Uterus (tissue), 4 donors: ENCODE measurements around the gene RAB21. TPM values are rescaled to one million over a fixed set of nuclear protein-coding genes. Genes with fewer than 3 reads are reported as not detected.

ENCODE experiments used
- DNase-seq, 2 donors: peaks; one replicate each; pipeline ENCODE4 v3.0.0-alpha.2; 2019 to 2020
- H3K27ac ChIP-seq, 2 donors: fragments of 200-600 bp; sonication (generic); 1 replicate in 1 of 2; 2 replicates in 1 of 2; pipeline ENCODE4 v1.5.1; 2016 to 2018
- H3K27me3 ChIP-seq, 2 donors: fragments of 200-600 bp; sonication (generic); one replicate each; pipeline ENCODE4 v1.5.1; 2018 to 2019; ENCODE audit warnings: control low read depth in 1 of 2
- H3K36me3 ChIP-seq, 2 donors: fragments of 200-600 bp; sonication (generic); one replicate each; pipeline ENCODE4 v1.5.1; 2019; ENCODE audit warnings: control low read depth in 1 of 2
- H3K4me1 ChIP-seq, 2 donors: fragments of 200-600 bp; sonication (generic); one replicate each; pipeline ENCODE4 v1.5.1; 2018 to 2019; ENCODE audit warnings: control low read depth in 1 of 2
- H3K4me3 ChIP-seq, 2 donors: fragments of 200-600 bp; sonication (generic); 1 replicate in 1 of 2; 2 replicates in 1 of 2; pipeline ENCODE4 v1.5.1; 2018 to 2019; ENCODE audit warnings: mild to moderate bottlenecking in 1 of 2
- H3K9me3 ChIP-seq, 2 donors: fragments of 200-600 bp; sonication (generic); one replicate each; pipeline ENCODE4 v1.5.1; 2019; ENCODE audit warnings: control low read depth in 1 of 2
- POLR2A ChIP-seq, 2 donors: fragments of 450-650 bp; IDR thresholded peaks; one replicate each; pipeline ENCODE4 v1.6.1; 2016; ENCODE audit warnings: antibody characterized with exemption in 2 of 2, mild to moderate bottlenecking in 1 of 2, moderate library complexity in 1 of 2
- intact Hi-C: fragments of 100-400 bp; cut with DNase I; formaldehyde crosslinking; loops from one replicate; pipeline ENCODE4 v1.15.1; 2023; ENCODE audit warnings: low total_unique reads
- total RNA-seq, 4 donors: library from RNA; depleted of rRNA in 3 of 4; stranded (reverse); fragments of >200 nt in 3 of 4; gene quantifications; one replicate each; pipeline versions ENCODE4 v1.1.0 to v1.2.4, GENCODE V29; 2014 to 2023
- TF ChIP-seq, protein P1 (sequence below), 4 experiments: fragments of 200-600 bp in 2 of 4; fragments of 450-650 bp in 2 of 4; sonication (generic) in 2 of 4; IDR thresholded peaks; one replicate each; pipeline ENCODE4 v1.5.1; 2016 to 2019; ENCODE audit warnings: antibody characterized with exemption in 4 of 4, mild to moderate bottlenecking in 2 of 4, moderate library complexity in 1 of 4
- donor health status: DM: yes; HTN: yes; CAD: no.

Gene RAB21
- total RNA-seq, 4 donors from 2014 or later: 10.6 to 72.7 (median 24.5) TPM

DNA sequence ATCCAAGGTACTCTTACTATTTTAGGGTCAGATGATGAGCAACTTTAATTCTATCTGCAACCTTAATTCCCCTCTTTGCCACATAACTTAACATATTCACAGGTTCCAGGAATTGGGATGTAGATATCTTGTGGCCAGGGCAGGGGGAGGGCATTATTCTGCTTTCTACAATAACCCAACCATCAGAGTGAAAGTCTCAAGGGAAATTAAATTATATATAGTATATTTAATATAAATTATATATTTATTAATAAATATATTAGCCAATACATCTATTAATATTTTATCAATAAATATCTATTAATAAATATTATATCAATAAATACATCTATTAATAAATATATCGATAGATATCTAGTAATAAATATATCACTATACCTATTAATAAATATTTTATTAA is 11.7 kb upstream of the RAB21 start:
- Histone ChIP-seq H3K27me3 (no peaks in the 10 kb centered on the region), H3K36me3 (no peaks in the 10 kb centered on the region), H3K4me3 (no peak overlapping the region), H3K27ac (no peak overlapping the region), H3K4me1 (no peaks in the 10 kb centered on the region), H3K9me3 (no peaks in the 10 kb centered on the region)
- intact Hi-C loops: no loop called here
- DNase-seq: no peak
- TF ChIP-seq, protein P1, sequence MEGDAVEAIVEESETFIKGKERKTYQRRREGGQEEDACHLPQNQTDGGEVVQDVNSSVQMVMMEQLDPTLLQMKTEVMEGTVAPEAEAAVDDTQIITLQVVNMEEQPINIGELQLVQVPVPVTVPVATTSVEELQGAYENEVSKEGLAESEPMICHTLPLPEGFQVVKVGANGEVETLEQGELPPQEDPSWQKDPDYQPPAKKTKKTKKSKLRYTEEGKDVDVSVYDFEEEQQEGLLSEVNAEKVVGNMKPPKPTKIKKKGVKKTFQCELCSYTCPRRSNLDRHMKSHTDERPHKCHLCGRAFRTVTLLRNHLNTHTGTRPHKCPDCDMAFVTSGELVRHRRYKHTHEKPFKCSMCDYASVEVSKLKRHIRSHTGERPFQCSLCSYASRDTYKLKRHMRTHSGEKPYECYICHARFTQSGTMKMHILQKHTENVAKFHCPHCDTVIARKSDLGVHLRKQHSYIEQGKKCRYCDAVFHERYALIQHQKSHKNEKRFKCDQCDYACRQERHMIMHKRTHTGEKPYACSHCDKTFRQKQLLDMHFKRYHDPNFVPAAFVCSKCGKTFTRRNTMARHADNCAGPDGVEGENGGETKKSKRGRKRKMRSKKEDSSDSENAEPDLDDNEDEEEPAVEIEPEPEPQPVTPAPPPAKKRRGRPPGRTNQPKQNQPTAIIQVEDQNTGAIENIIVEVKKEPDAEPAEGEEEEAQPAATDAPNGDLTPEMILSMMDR (IDR thresholded peaks at IDR 0.05): no peak
- no peak for TF ChIP-seq POLR2A (IDR thresholded peaks at IDR 0.05)

DNA sequence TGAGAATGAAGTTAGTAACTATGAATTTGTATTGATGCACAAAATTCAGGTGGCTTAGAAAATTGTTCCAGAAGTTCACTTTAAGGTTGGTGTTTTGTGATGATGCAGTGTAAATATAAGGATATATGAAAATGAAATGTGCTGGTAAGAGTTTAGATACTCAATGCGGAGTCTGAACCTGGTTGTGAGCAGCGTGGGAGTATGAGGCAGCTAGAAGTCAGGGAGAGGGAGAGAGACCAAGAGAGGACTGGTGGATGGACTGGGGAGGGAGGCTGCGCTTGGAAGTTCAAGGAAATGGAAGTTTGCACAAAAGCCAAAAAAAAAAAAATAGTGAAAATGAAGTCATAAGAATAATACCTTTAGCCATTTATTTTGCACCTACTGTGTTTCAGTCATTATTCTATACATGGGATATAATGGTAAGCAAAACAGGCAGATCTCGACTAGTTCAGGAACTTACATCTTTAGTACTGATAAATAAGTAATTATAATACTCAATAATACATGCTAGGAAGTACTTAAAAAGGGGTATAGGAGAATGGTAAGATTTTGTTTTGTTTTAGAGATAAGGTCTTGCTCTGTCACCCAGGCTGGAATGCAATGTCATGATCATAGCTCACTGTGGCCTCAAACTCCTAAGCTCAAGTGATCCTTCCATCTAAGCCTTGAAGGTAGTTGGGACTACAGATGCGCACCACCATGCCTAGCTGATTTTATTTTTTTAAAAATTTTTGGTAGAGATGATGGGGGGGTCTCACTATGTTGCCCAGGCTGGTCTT is 10.0 kb upstream of the RAB21 start:
- Histone ChIP-seq H3K27me3 (no peaks in the 10 kb centered on the region), H3K4me3 (no peak overlapping the region), H3K4me1 (no peaks in the 10 kb centered on the region), H3K36me3 (no peaks in the 10 kb centered on the region), H3K9me3 (no peaks in the 10 kb centered on the region), H3K27ac (no peak overlapping the region)
- intact Hi-C loops: no loop called here
- no peak for TF ChIP-seq POLR2A (IDR thresholded peaks at IDR 0.05)
- TF ChIP-seq, protein P1 (IDR thresholded peaks at IDR 0.05): no peak
- DNase-seq: no peak

- TF ChIP-seq, protein P1 (IDR thresholded peaks at IDR 0.05): peak; percentile 56 to 82 (median 73)
- no peak for TF ChIP-seq POLR2A (IDR thresholded peaks at IDR 0.05)
- H3K27ac ChIP-seq: no peak overlapping the region
- peak; percentile 21 to 23 for DNase-seq
- no peaks in the 10 kb centered on the region for H3K36me3 ChIP-seq
- H3K4me3 ChIP-seq: no peak overlapping the region
- no peaks in the 10 kb centered on the region for H3K27me3 ChIP-seq
- intact Hi-C loops: no loop called here
- no peaks in the 10 kb centered on the region for H3K4me1 ChIP-seq
- no peaks in the 10 kb centered on the region for H3K9me3 ChIP-seq
These were observed 7.6 kb upstream of the RAB21 start for GRCh38 chr12:71746974-71747611.

GRCh38 chr12:71748081-71748850 is 6.4 kb upstream of the RAB21 start:
- intact Hi-C loops: no loop called here
- no peaks in the 10 kb centered on the region for H3K4me1 ChIP-seq
- no peaks in the 10 kb centered on the region for H3K36me3 ChIP-seq
- no peak for DNase-seq
- TF ChIP-seq, protein P1 (IDR thresholded peaks at IDR 0.05): no peak
- TF ChIP-seq POLR2A (IDR thresholded peaks at IDR 0.05): no peak
- no peak overlapping the region for H3K4me3 ChIP-seq
- H3K27me3 ChIP-seq: no peaks in the 10 kb centered on the region
- no peaks in the 10 kb centered on the region for H3K9me3 ChIP-seq
- H3K27ac ChIP-seq: no peak overlapping the region
